DND-41 (cell line): ENCODE data around the gene ADRB1.

Experiments
- ATAC-seq: fragments of 200-7000 bp; cut with Tn5 transposase; 3 replicates; pipeline ENCODE4 v1.9.1; 2021; ENCODE audit warnings: low read depth; ENCODE audit not compliant: insufficient read depth
- DNase-seq: peaks from one replicate; pipeline ENCODE4 v3.0.0-alpha.2; 2020
- H2AFZ ChIP-seq: 2 replicates; pipeline ENCODE4 v1.6.0; 2012; ENCODE audit warnings: low read depth, low read length
- H3K27ac ChIP-seq: 2 replicates; pipeline ENCODE4 v1.5.1; 2012; ENCODE audit warnings: low read length, inconsistent platforms
- H3K27me3 ChIP-seq: fragments of 200-600 bp; sonication (generic); 2 replicates; pipeline ENCODE4 v1.6.0; 2012; ENCODE audit warnings: low read length, mild to moderate bottlenecking, inconsistent platforms; ENCODE audit not compliant: insufficient read depth, poor library complexity
- H3K36me3 ChIP-seq: 2 replicates; pipeline ENCODE4 v1.5.1; 2012; ENCODE audit warnings: low read length, inconsistent platforms; ENCODE audit not compliant: insufficient read depth
- H3K4me1 ChIP-seq: 2 replicates; pipeline ENCODE4 v1.5.1; 2012; ENCODE audit warnings: mild to moderate bottlenecking, low read length; ENCODE audit not compliant: insufficient read depth
- H3K4me2 ChIP-seq: 2 replicates; pipeline ENCODE4 v1.6.0; 2012; ENCODE audit warnings: mild to moderate bottlenecking, moderate library complexity, low read length, inconsistent platforms; ENCODE audit not compliant: insufficient read depth
- H3K4me3 ChIP-seq, 2 experiments: fragments of 200-600 bp in 1 of 2; shearing (Covaris generic) in 1 of 2; 2 replicates each; pipeline ENCODE4 v1.5.1; 2012 to 2016; ENCODE audit warnings: inconsistent platforms in 2 of 2, low read length in 2 of 2, mild to moderate bottlenecking in 2 of 2, low read depth in 1 of 2, moderate library complexity in 1 of 2
- H3K79me2 ChIP-seq: 2 replicates; pipeline ENCODE4 v1.6.0; 2012; ENCODE audit warnings: low read length, inconsistent platforms; ENCODE audit not compliant: insufficient read depth
- H3K9ac ChIP-seq: 2 replicates; pipeline ENCODE4 v1.6.0; 2012; ENCODE audit warnings: low read depth, mild to moderate bottlenecking, inconsistent platforms, low read length, moderate library complexity
- H3K9me3 ChIP-seq: 2 replicates; pipeline ENCODE4 v1.5.1; 2012; ENCODE audit warnings: low read length, moderate library complexity, mild to moderate bottlenecking, inconsistent platforms; ENCODE audit not compliant: insufficient read depth, severe bottlenecking
- H4K20me1 ChIP-seq: 2 replicates; pipeline ENCODE4 v1.6.0; 2012; ENCODE audit warnings: low read length; ENCODE audit not compliant: insufficient read depth
- EZH2 ChIP-seq: IDR thresholded peaks from 3 replicates; pipeline ENCODE4 v1.6.1; 2012; ENCODE audit warnings: borderline replicate concordance, low read depth, mild to moderate bottlenecking, moderate library complexity, low read length, inconsistent platforms; ENCODE audit not compliant: severe bottlenecking
- TF ChIP-seq, protein P1 (sequence below): IDR thresholded peaks from 2 replicates; pipeline ENCODE4 v1.5.1; 2012; ENCODE audit warnings: borderline replicate concordance, low read length, moderate library complexity, mild to moderate bottlenecking; ENCODE audit not compliant: poor library complexity, severe bottlenecking; ENCODE audit errors: extremely low read depth

The ADRB1 gene

DNA sequence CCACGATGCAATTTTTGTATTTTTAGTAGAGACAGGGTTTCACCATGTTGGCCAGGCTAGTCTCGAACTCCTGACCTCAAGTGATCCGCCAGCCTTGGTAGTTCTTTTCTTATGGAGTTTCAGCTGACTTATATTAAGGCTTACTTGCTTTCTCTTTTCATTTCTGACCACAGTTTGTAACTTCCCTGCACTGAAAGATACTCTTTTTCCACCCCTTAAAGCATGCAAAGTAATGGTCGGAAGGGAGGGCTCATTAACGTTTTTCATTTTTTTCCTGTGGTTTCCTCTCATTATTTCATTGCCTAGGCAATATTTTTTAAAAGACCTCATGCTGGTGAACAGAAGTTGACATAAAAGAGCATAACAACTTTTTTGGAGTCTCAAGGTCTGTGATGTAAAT is 27.0 kb downstream of the ADRB1 start:
- Histone ChIP-seq H3K27me3 (no peaks in the 10 kb centered on the region), H3K4me1 (peaks cover 36% of the 10 kb centered on the region), H3K27ac (no peak overlapping the region), H2AFZ (no peak overlapping the region), H3K9me3 (no peaks in the 10 kb centered on the region), H3K9ac (no peak overlapping the region), H3K4me2 (no peak overlapping the region), H3K4me3 (no peak overlapping the region), H3K36me3 (no peaks in the 10 kb centered on the region), H3K79me2 (no peaks in the 10 kb centered on the region), H4K20me1 (no peaks in the 10 kb centered on the region)
- DNase-seq (no peak), ATAC-seq (no peak)
- no peak for TF ChIP-seq EZH2
- TF ChIP-seq, protein P1, sequence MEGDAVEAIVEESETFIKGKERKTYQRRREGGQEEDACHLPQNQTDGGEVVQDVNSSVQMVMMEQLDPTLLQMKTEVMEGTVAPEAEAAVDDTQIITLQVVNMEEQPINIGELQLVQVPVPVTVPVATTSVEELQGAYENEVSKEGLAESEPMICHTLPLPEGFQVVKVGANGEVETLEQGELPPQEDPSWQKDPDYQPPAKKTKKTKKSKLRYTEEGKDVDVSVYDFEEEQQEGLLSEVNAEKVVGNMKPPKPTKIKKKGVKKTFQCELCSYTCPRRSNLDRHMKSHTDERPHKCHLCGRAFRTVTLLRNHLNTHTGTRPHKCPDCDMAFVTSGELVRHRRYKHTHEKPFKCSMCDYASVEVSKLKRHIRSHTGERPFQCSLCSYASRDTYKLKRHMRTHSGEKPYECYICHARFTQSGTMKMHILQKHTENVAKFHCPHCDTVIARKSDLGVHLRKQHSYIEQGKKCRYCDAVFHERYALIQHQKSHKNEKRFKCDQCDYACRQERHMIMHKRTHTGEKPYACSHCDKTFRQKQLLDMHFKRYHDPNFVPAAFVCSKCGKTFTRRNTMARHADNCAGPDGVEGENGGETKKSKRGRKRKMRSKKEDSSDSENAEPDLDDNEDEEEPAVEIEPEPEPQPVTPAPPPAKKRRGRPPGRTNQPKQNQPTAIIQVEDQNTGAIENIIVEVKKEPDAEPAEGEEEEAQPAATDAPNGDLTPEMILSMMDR = no peak

DNA sequence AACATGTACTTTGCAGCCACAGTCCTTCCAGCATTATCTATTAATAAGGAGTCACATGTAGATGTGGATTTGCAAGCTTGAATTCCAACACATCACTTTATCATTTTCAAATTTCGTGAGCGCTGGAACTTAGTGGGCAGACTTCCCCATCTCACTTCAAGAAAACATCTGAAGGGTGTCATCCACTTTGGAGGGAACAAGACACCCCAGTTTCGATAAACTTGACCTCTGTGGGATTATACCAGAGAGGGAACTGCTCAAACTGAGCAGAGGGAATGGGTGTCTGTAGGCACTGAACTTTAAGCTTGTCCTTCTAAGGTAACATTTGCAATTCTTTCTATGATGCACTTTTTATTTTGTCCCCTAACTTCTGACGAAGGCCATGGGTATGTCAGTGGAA is 27.5 kb downstream of the ADRB1 start:
- H3K79me2 ChIP-seq = no peaks in the 10 kb centered on the region
- no peak for TF ChIP-seq EZH2
- TF ChIP-seq, protein P1 = no peak
- H3K9ac ChIP-seq = no peak overlapping the region
- no peaks in the 10 kb centered on the region for H3K9me3 ChIP-seq
- H3K27ac ChIP-seq = no peak overlapping the region
- H3K27me3 ChIP-seq = no peaks in the 10 kb centered on the region
- no peak for DNase-seq
- H2AFZ ChIP-seq = no peak overlapping the region
- ATAC-seq = no peak
- H4K20me1 ChIP-seq = no peaks in the 10 kb centered on the region
- H3K4me3 ChIP-seq = no peak overlapping the region
- H3K4me1 ChIP-seq = peaks cover 36% of the 10 kb centered on the region
- H3K36me3 ChIP-seq = no peaks in the 10 kb centered on the region
- H3K4me2 ChIP-seq = no peak overlapping the region

DNA sequence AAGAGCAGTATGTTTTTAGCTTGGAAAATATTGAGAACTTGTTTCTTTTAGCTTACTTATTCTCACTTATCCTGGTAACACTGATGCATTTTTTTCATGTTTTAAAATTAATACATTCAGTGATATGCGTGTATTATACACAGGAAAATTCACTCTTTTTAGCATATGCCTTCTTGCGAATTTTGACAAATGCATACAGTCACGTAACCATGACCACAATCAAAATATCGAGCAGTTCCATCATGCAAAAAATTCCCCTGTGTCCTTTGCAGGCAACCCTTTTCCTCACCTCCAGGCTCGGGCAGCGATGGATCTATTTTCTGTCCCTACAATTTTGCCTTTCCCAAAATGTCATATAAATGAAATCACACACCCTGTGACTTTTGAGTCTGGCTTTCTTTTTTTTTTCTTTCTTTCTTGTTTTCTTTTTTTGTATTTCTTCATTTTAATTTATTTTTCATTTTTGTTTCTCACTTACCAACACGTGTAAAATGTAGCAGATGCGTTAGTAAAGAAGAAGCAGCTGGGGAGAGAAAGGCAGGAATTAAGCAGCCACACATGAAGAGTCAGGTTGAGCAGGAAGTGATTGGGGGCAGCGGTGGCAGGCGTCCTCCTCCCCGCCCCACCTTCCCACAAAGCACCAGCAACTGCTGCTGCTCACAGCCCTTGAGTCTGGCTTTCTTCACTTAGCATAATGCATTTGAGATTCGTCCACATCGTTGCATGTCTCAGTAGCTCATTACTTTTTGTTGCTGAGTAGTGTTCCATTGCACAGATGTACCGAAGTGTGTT is 29.9 kb downstream of the ADRB1 start:
- Histone ChIP-seq H2AFZ (peak overlapping the region; percentile 57), H3K9me3 (no peaks in the 10 kb centered on the region), H3K4me1 (peaks cover 27% of the 10 kb centered on the region), H3K4me3 (peak overlapping the region in 1 of 2 experiments; percentile 43; a peak in 2 of 4 replicates), H3K27me3 (no peaks in the 10 kb centered on the region), H3K79me2 (no peaks in the 10 kb centered on the region), H3K27ac (peak overlapping the region; percentile 83), H3K9ac (peak overlapping the region; percentile 42), H3K36me3 (no peaks in the 10 kb centered on the region), H4K20me1 (no peaks in the 10 kb centered on the region), H3K4me2 (peak overlapping the region; percentile 60)
- TF ChIP-seq, protein P1 = no peak
- TF ChIP-seq EZH2 = no peak
- ATAC-seq = peak; percentile 100
- DNase-seq = peak; percentile 89
